HEK293T (cell line): ENCODE results near the gene OTOL1.

ENCODE experiments used
- BHLHE40 ChIP-seq: fragments of 450-650 bp; IDR thresholded peaks from 2 replicates; pipeline ENCODE4 v1.6.1; 2016; ENCODE audit warnings: mild to moderate bottlenecking, moderate library complexity, borderline replicate concordance
- CTBP1 ChIP-seq: fragments of 450-650 bp; IDR thresholded peaks from 2 replicates; pipeline ENCODE4 v1.6.1; 2016; ENCODE audit warnings: borderline replicate concordance
- ELF4 ChIP-seq: fragments of 450-650 bp; IDR thresholded peaks from 2 replicates; pipeline ENCODE4 v1.6.1; 2017; ENCODE audit warnings: antibody characterized with exemption
- FOXA1 ChIP-seq: fragments of 450-650 bp; IDR thresholded peaks from 2 replicates; pipeline ENCODE4 v1.6.1; 2016; ENCODE audit warnings: mild to moderate bottlenecking
- FOXK2 ChIP-seq: fragments of 450-650 bp; IDR thresholded peaks from 2 replicates; pipeline ENCODE4 v1.6.1; 2016; ENCODE audit warnings: mild to moderate bottlenecking
- HDGF ChIP-seq: fragments of 450-650 bp; IDR thresholded peaks from 2 replicates; pipeline ENCODE4 v1.6.1; 2017; ENCODE audit warnings: antibody characterized with exemption, borderline replicate concordance
- NFRKB ChIP-seq: fragments of 450-650 bp; IDR thresholded peaks from 2 replicates; pipeline ENCODE4 v1.6.1; 2016; ENCODE audit warnings: mild to moderate bottlenecking, moderate library complexity
- SP1 ChIP-seq: fragments of 450-650 bp; IDR thresholded peaks from 2 replicates; pipeline ENCODE4 v1.6.1; 2017
- SUZ12 ChIP-seq: fragments of 450-650 bp; IDR thresholded peaks from 2 replicates; pipeline ENCODE4 v1.6.1; 2016; ENCODE audit warnings: mild to moderate bottlenecking
- TARDBP ChIP-seq: fragments of 450-650 bp; IDR thresholded peaks from 2 replicates; pipeline ENCODE4 v1.6.1; 2016
- TF ChIP-seq, protein P1 (sequence below): fragments of 450-650 bp; IDR thresholded peaks from 2 replicates; pipeline ENCODE4 v1.6.1; 2016

DNA sequence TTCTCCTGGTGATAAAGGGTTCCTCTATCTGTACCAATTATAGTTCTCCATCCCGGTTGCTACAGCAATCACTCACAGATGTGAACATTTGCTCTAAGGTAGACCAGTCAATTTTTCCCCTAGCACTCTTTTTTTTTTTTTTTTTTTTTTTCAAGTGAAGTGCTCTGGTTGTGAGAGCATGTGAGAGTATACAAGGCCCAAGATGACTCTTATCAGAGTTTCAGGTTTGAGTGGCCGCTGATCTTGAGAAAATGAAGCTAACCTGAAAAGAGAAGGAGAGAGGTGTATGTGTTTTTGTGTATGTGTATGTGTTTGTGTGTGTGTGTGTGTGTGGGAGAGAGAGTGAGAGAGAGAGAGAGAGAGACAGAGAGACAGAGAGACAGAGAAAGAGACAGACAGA is 44.4 kb upstream of the OTOL1 start:
- TF ChIP-seq SUZ12 (no peak), TARDBP (no peak), FOXA1 (no peak), FOXK2 (no peak), CTBP1 (no peak), ELF4 (no peak), SP1 (no peak), NFRKB (no peak), BHLHE40 (no peak), HDGF (no peak)
- TF ChIP-seq, protein P1, sequence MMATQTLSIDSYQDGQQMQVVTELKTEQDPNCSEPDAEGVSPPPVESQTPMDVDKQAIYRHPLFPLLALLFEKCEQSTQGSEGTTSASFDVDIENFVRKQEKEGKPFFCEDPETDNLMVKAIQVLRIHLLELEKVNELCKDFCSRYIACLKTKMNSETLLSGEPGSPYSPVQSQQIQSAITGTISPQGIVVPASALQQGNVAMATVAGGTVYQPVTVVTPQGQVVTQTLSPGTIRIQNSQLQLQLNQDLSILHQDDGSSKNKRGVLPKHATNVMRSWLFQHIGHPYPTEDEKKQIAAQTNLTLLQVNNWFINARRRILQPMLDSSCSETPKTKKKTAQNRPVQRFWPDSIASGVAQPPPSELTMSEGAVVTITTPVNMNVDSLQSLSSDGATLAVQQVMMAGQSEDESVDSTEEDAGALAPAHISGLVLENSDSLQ, result no peak
